OCI-LY1 (cell line): ENCODE results near the gene CATSPERZ.

ENCODE experiments used
- H2AFZ ChIP-seq: fragments of 200-600 bp; sonication (generic), shearing (Covaris generic); 2 replicates; pipeline ENCODE4 v1.6.0; 2014; ENCODE audit warnings: antibody characterized with exemption, mild to moderate bottlenecking, low read length
- H3F3A ChIP-seq: fragments of 200-600 bp; sonication (generic), shearing (Covaris generic); 2 replicates; pipeline ENCODE4 v1.6.0; 2014; ENCODE audit warnings: mild to moderate bottlenecking, antibody characterized with exemption, low read length, moderate library complexity; ENCODE audit not compliant: insufficient read depth
- H3K27ac ChIP-seq: fragments of 200-600 bp; sonication (generic); 2 replicates; pipeline ENCODE4 v1.5.1; 2014; ENCODE audit warnings: low read length, mixed run types, mild to moderate bottlenecking, low read depth; ENCODE audit not compliant: poor library complexity, severe bottlenecking
- H3K27me3 ChIP-seq: fragments of 200-600 bp; sonication (generic); 2 replicates; pipeline ENCODE4 v1.6.0; 2014; ENCODE audit warnings: antibody characterized with exemption, mild to moderate bottlenecking, low read length, moderate library complexity; ENCODE audit not compliant: insufficient read depth
- H3K36me3 ChIP-seq: fragments of 200-600 bp; sonication (generic); 2 replicates; pipeline ENCODE4 v1.6.1; 2014; ENCODE audit warnings: mild to moderate bottlenecking, antibody characterized with exemption, low read length, moderate library complexity, mixed read lengths; ENCODE audit not compliant: insufficient read depth
- H3K4me1 ChIP-seq: fragments of 200-600 bp; sonication (generic); 2 replicates; pipeline ENCODE4 v1.5.1; 2014; ENCODE audit warnings: mild to moderate bottlenecking, low read length, moderate library complexity; ENCODE audit not compliant: insufficient read depth, severe bottlenecking
- H3K4me2 ChIP-seq: fragments of 200-600 bp; sonication (generic), shearing (Covaris generic); 2 replicates; pipeline ENCODE4 v1.6.1; 2014; ENCODE audit warnings: low read length
- H3K4me3 ChIP-seq: fragments of 200-600 bp; sonication (generic); 2 replicates; pipeline ENCODE4 v1.5.1; 2014; ENCODE audit warnings: low read length, low read depth, mild to moderate bottlenecking, mixed read lengths; ENCODE audit not compliant: poor library complexity, severe bottlenecking
- H3K79me2 ChIP-seq: fragments of 200-600 bp; shearing (Covaris generic); 2 replicates; pipeline ENCODE4 v1.6.1; 2016; ENCODE audit warnings: mixed run types, low read length, mixed read lengths; ENCODE audit not compliant: insufficient read depth
- H3K9ac ChIP-seq: fragments of 200-600 bp; sonication (generic), shearing (Covaris generic); 2 replicates; pipeline ENCODE4 v1.6.1; 2014; ENCODE audit warnings: mild to moderate bottlenecking, low read length, mixed read lengths
- H3K9me2 ChIP-seq: fragments of 200-600 bp; sonication (generic), shearing (Covaris generic); 2 replicates; pipeline ENCODE4 v1.6.1; 2014; ENCODE audit warnings: low read depth, mild to moderate bottlenecking, low read length, mixed read lengths
- H3K9me3 ChIP-seq: fragments of 200-600 bp; shearing (Covaris generic); 2 replicates; pipeline ENCODE4 v1.6.1; 2014; ENCODE audit warnings: low read length, mixed read lengths
- H4K20me1 ChIP-seq: fragments of 200-600 bp; sonication (generic), shearing (Covaris generic); 2 replicates; pipeline ENCODE4 v1.6.0; 2016; ENCODE audit warnings: mild to moderate bottlenecking, low read length; ENCODE audit not compliant: insufficient read depth
- CTCF ChIP-seq: fragments of 200-600 bp; sonication (generic), shearing (Covaris generic); IDR thresholded peaks from 2 replicates; pipeline ENCODE4 v1.5.1; 2017; ENCODE audit warnings: mild to moderate bottlenecking, antibody characterized with exemption, low read length, moderate library complexity, mixed read lengths
- EZH2 ChIP-seq: fragments of 200-600 bp; sonication (generic), shearing (Covaris generic); IDR thresholded peaks from 2 replicates; pipeline ENCODE4 v1.8.0; 2017; ENCODE audit warnings: borderline replicate concordance, mixed run types, mild to moderate bottlenecking, antibody characterized with exemption, low read length, moderate library complexity, mixed read lengths

The CATSPERZ gene

GRCh38 chr11:64263947-64264317 is 36.2 kb upstream of the CATSPERZ start:
- H3K4me1 ChIP-seq: peaks cover 13% of the 10 kb centered on the region
- no peaks in the 10 kb centered on the region for H4K20me1 ChIP-seq
- no peaks in the 10 kb centered on the region for H3F3A ChIP-seq
- H3K4me2 ChIP-seq: no peak overlapping the region
- H3K9me3 ChIP-seq: no peaks in the 10 kb centered on the region
- no peaks in the 10 kb centered on the region for H3K27me3 ChIP-seq
- no peak overlapping the region for H3K27ac ChIP-seq
- no peak overlapping the region for H3K9ac ChIP-seq
- H3K79me2 ChIP-seq: no peaks in the 10 kb centered on the region
- no peak overlapping the region for H3K4me3 ChIP-seq
- TF ChIP-seq EZH2 (no peak), CTCF (no peak)
- H3K9me2 ChIP-seq: no peaks in the 10 kb centered on the region
- H3K36me3 ChIP-seq: peaks cover 28% of the 10 kb centered on the region
- no peak overlapping the region for H2AFZ ChIP-seq

GRCh38 chr11:64264371-64264852 is 35.7 kb upstream of the CATSPERZ start:
- no peak for TF ChIP-seq EZH2
- no peak for TF ChIP-seq CTCF
- no peak overlapping the region for H3K4me3 ChIP-seq
- no peaks in the 10 kb centered on the region for H3F3A ChIP-seq
- no peaks in the 10 kb centered on the region for H3K27me3 ChIP-seq
- H3K27ac ChIP-seq: no peak overlapping the region
- H3K9me2 ChIP-seq: no peaks in the 10 kb centered on the region
- no peaks in the 10 kb centered on the region for H3K79me2 ChIP-seq
- H3K36me3 ChIP-seq: peaks cover 23% of the 10 kb centered on the region
- no peak overlapping the region for H2AFZ ChIP-seq
- H3K4me1 ChIP-seq: peaks cover 16% of the 10 kb centered on the region
- H4K20me1 ChIP-seq: no peaks in the 10 kb centered on the region
- no peak overlapping the region for H3K9ac ChIP-seq
- no peaks in the 10 kb centered on the region for H3K9me3 ChIP-seq
- no peak overlapping the region for H3K4me2 ChIP-seq

GRCh38 chr11:64265176-64266160 is 34.7 kb upstream of the CATSPERZ start:
- Histone ChIP-seq H3K27ac (no peak overlapping the region), H3K4me1 (peaks cover 16% of the 10 kb centered on the region), H3K9me2 (no peaks in the 10 kb centered on the region), H3K9me3 (no peaks in the 10 kb centered on the region), H3K4me3 (no peak overlapping the region), H3F3A (no peaks in the 10 kb centered on the region), H3K27me3 (no peaks in the 10 kb centered on the region), H3K79me2 (no peaks in the 10 kb centered on the region), H3K4me2 (no peak overlapping the region), H3K9ac (no peak overlapping the region), H3K36me3 (peaks cover 14% of the 10 kb centered on the region), H4K20me1 (no peaks in the 10 kb centered on the region), H2AFZ (no peak overlapping the region)
- no peak for TF ChIP-seq CTCF
- no peak for TF ChIP-seq EZH2
